HG02798 (cell line): ENCODE results near the gene MT1X.

Experiments
- ATAC-seq: cut with Tn5 transposase; IDR thresholded peaks from one replicate; pipeline ENCODE4 v1.9.1; 2021; ENCODE audit warnings: mild to moderate bottlenecking; ENCODE audit not compliant: unreplicated experiment, poor library complexity

MT1X gene

DNA sequence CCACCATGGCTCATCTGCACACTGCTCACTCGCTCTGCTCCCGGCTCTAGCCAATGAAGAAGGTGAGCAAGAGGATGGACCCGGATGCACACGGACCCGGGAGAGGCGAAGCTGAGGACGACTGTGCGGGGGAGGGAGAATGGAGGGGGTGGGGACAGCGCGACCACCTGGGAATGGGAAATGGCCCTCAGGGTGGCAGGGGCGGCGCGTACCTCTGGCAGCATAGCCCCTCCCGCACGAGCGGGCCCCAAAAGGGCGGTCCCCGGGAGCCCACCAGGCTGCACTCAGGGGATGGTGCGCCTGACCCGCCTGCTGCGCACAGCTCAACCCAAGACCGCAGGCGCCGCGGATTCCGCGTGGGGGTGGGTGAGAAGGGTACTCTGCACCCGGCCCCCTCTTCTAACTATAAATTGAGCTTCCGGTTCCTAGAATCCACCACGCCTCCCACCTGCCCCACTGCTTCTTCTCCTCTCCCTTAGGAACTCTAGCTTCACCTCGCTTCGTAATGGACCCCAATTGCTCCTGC lies 6.5 kb upstream of the MT1X start:
- no peak for ATAC-seq

DNA sequence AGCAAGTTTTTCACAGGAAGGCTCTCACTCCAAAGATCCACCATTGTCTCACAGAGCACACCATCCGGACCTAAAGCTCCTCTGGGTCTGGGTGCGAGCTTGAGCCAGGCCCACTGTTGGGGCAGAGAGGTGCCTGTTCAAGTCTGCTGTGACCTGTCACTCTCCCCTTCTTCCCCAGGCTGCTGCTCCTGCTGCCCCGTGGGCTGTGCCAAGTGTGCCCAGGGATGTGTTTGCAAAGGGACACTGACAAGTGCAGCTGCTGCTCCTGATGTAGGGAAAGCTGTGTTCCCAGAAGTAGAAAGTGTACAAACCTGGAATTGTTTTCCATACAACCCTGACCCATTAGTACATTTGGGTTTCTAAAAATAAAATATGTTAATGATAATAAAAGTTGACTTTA lies 4.8 kb upstream of the MT1X start:
- no peak for ATAC-seq

DNA sequence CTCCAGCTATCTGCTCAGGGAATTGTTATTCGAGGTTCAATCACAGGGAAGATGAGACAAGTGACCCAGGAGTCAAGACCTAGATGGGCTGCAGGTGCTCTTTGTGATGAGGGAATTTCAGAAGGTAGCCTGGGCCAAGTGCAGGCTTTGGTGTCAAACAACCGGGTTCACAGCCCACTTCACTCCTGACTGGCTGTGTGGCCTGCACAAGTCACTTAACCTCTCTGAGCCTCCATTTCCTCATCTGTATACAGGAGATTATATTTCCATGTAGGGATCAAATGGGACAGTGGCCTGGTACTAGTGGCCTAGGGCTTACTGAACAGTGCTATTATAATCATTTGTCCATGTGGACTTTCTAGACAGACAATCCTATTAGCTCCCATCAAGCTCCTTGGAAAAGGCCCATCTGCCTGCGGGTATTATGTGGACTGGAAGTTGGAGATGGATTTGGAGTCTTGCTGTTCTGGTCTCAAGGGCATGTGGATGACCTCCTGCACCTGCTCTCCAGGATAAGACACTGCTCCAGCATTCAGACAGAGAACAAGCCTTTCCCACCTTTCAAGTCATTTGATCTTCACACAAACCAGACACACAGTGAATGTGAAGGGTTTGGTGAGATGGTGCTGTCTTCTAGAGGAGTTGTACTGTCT lies 3.1 kb upstream of the MT1X start:
- no peak for ATAC-seq

DNA sequence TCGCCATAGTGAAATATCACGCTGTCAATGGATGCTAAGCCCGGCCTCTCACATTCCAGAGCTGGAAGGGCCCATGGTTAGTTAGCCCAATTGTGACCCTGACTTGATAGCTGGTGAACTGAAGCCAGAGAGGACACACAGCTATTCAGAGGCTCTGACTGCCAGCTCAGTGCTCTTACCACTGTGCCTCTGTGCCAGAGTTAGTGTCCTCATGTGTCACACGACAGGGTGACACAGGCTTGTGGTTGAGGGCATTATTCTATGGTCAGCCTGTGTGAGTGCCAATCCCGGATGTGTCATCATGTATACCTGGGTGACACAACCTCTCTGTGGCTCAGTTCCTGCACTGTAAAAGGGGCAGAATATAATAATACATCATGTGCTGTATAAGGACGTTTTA lies 2.5 kb upstream of the MT1X start:
- ATAC-seq, result no peak

DNA sequence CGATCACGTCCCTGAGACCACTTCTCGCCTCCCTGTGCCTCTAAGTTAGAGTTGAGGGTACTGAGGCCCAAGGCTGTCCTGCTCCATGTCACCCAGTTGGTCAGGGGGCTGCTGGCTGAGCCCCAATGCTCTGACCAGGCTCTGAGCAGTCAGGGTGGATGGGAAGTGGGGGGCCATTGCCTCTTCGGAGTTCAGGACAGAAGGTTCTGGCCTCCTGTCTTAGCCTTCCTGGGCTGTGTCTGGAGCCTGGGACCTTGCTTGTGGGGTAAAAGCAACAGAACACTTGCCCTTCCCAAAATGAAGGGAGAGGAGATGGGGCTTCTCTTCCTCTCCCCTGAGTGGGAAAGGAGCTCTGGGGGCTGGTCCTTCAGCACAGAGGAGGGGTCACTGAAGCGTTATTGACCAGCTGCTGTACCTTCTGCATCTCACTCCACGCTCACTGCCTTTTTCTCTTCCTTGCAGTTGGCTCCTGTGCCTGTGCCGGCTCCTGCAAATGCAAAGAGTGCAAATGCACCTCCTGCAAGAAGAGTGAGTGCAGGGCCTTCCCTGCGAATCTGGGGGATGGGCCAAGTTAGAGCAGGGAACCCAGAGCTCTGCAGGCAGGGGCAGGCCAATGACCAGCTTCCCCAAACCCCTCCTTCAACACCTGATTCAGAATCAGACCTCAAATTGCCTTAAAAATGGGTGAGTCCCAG lies 580 bp downstream of the MT1X start:
- ATAC-seq, result peak; percentile 5

DNA sequence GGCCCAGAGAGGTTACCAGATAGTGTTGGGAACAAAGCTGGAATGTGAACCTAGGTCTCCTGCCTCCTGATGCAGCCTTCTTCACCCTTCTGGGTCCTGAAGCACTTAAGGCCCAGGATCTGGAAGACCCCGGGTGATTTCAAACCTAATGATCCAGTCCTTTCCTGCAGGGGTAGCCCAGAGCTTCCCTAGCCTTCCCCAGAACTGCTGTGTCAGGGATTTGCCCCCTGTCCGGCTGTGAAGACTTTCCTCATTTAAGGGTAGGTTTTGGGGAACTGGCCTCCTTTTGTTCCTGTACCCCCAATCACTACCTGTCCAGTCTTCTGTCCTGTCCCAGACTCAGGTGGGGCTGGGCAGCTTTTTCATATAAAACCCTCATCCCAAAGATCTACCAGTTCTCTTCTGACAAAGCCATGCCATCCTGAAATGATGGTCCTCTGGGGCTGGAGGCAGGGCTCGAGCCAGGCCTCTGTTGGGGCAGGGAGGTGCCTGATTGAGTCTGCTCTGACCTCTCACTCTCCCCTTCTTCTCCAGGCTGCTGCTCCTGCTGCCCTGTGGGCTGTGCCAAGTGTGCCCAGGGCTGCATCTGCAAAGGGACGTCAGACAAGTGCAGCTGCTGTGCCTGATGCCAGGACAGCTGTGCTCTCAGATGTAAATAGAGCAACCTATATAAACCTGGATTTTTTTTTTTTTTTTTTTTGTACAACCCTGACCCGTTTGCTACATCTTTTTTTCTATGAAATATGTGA lies 1.3 kb downstream of the MT1X start:
- ATAC-seq, result no peak

DNA sequence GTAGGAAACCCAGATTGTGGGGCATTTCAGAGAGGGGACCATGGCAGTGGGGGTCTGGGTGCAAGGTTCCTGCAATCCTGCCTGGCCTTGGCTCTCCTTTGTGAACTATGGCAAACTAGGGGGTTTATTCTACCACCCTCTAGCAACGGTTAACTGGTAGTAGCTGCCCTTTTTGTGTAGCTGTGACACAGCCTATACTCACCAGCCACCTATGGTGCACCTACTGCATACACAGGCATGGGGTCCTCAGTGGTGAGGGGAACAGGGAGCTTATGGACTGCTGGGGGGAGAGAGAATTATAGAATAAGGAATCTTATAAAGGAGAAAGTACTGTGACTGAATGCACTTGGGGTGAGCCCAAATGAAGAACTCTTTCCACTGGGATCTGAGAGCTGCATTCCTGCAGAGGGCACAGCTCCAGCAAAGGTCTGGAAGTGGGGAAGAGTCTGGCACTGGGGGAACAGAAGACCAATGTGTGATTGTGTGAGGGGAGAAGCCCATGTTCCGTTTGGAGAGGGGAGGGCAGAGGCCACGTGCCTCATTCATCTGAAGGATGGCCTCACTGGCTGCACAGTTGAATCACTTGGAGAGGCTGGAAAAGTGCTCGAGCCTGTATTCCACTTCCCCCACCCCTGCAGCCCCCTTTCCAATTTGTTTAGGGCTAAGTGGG lies 2.1 kb downstream of the MT1X start:
- ATAC-seq, result no peak

DNA sequence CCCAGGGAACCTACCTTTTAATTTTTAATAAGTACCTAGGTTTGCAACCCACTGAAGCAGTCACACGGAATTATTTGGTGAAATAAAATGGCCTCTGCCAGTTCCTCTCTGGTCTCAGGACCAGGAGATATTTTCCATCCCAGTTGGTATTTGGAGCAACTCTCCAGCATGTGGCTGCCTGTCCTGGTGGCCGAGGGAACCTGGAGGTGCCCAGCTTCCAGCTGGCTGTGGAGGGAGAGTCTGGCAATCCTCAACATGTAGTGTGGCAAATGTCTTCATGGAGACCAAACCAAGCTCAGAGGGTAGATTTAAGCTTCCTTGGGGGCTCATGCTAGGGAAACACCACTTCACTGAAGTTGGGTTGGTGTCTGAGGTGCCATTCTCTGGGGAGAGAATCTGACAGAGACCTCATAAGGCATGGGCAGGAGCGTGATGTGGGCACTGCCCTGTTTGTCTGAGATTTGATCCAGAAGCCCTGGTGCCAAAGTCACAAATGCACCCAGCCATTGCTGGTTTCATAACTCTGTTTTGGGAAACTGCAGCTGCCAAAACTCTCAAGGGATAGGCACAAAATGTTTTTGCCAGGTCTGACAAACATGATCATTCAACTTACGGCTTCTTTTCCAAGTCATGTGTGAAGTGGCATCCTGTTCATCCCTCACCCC lies 2.8 kb downstream of the MT1X start:
- ATAC-seq, result no peak

DNA sequence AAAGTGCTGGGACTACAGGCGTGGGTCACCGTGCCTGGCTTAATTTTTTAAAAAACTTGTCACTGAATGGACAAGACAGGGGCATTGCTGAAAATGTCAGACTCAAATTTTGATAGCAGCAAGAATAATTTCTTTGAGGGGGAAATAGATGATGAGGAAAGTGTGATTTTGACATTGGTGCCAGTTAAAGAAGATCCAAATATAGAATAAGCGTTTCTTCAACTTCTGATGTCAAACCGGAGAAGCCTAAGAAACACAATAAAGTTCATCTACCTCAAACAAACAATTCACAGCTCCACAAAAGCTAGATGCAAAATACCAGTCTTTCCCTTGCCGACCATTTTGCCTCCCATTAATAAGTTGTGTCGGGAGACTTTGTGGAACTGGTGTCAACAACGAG lies 4.5 kb downstream of the MT1X start:
- ATAC-seq, result no peak

DNA sequence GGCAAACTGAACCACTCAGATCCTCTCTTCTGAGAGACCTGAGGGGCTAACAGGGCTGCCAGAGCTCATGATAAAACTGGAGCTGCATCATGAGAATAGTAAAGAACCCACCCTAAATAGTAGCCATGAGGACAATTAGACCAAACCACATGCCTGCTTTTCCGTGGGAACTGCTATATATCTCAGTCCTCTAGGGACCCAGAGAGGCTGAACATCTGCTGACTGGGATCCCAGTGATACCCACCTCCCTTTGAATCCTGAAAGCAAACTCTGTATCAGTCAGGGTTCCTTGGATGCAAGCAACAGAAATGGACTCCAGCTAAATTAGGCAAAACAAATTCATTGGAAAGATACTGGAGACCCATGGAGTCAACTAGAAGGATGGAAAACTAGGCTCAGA lies 6.5 kb downstream of the MT1X start:
- no peak for ATAC-seq

DNA sequence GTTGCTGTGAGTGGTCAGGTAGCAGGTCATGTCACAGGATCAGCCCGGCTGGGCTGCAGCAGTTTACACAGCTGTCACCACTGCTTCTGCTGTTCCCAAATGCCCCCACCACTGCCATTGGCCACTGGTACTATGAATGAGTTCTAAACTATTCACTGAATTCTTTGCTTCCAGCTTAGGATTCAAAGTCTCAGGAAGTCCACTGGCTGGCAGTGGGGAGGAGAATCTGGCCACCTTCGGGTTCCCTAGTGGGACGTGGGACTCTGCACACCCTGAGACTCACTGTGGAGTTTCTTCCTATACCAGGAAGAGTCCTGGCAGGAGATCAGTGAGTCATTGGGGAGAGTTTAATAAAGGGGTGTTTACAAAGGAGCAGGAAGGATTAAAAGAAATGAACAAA lies 6.9 kb downstream of the MT1X start:
- no peak for ATAC-seq

DNA sequence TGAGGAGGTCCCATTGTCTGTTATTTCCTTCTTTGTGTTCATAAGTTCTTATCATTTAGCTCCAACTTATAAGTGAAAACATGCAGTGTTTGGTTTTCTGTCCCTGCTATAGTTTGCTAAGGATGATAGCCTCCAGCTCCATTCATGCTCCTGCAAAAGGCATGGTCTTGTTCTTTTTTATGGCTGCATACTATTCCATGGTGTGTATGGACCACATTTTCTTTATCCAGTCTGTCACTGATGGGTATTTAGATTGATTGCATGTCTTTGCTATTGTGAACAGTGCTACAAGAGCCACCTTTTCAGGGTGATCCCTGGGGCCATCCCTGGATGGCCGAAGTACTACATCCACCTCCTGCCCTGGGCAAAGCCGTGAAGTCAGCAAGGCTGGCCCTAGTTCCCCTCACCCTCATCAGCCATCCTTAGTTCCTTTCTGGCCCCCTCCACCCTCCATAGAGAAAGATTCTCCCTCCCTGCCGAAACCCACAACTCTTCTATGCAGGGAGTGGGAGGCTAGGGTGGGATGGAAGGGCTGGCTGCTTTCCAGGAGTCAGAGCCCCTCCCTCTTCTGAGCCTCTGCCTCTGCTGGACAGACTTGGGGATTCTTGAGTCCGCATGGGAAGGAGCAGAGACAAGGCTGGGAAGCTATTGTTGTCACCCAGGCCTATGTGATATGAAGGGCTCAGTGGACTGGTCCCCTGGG lies 8.3 kb downstream of the MT1X start:
- ATAC-seq, result no peak

DNA sequence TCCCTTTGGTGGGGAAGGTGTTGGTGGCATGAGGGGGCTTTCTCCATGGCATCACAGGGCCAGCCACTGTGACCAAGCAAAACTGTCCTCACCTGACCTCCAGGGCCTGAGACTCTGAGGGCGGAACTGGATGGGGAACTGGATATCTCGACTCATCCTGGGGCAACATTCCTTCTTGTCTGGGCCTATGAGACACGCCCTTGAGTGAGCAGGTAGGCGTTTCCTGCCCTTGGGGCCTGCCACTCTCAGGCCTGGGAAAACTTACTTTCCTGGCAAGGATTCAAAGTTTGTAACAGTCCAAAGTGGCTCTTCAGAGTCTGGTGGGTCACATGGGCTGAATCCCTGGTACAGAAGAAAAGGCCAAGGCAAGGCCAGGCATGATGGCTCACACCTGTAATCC lies 9.6 kb downstream of the MT1X start:
- ATAC-seq, result no peak

DNA sequence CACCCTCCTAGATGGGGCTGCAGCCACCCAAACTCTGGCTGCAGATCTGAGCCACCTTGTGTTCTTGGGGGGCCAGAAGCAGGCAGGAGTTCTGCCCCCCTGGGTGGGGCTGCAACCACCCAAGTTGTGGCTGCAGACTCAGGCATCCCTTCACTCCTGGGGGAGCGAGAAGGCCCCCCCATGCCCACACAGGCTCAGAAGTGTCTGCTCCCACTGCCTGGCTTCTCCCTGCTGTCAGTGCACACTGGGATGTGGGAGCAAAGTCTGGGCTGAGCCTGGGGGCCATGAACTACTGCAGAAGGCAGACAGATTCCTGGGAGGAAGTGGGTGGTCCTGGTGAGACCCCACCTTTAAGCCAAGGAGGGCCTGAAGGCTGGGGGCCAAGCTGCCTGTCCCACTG lies 13.0 kb downstream of the MT1X start:
- ATAC-seq, result no peak

DNA sequence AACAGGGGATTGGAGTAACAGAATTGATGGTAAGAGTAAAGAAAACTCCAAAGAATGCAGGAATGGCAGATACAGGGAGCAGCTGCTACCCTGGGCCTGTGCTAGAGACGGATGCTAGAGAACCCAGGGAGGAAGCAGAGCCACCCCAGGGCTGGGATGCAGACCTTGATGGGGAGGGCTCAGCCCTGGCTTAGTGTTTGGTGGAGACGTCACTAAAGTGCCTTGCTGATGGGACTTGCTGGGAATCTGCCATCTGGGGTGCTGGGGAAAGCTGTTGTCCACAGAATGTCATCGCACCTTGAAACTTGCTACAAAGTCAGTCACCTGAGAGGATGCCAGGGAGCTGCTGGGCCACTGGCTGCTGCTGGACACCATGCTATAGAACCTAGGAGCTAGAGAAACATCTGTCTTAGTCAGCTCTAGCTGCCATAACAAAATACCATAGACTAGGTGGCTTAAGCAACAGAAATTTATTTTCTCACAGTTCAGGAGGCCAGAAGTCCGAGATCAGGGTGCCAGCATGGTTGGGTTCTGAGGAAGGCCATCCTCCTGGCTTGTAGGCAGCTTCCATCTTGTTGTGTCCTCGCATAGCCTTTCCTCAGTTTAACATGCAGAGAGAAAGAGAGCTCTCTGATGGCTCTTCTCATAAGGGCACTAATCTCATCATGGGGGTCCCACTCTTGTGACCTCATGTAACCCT lies 15.3 kb downstream of the MT1X start:
- ATAC-seq, result no peak

DNA sequence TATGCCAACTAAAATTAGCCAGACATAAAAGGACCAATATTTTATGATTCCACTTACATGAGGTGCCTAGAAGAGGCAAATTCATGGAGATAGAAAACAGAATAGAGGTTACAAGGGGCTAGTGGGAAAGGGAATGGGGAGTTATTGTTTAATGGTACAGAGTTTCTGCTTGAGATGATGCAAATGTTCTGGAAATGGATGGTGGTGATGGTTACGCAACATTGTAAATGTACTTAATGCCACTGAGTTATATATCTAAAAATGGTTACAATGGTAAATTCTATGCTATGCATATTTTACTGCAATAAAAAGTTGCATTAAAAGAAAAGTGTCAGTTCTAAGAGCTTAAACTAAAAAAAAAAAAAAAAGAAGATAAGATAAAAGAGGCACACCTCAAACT lies 17.9 kb downstream of the MT1X start:
- no peak for ATAC-seq

DNA sequence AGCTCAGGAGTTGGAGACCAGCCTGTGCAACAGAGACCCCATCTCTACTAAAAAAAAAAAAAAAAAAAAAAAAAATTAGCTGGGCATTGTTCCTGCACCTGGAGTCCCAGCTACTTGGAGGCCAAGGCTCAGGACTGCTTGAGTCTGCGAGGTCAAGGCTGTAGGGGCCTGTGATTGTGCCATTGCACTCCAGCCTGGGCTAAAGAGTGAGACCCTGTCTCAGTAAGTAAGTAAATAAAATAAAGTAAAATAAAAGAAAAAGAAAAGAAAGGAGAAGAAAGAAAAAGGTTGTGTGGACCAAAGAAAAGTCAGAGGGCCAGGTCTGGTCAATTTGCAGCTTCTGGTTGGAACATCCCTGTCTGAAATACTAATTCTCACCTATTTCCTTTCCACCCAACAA lies 18.4 kb downstream of the MT1X start:
- no peak for ATAC-seq

DNA sequence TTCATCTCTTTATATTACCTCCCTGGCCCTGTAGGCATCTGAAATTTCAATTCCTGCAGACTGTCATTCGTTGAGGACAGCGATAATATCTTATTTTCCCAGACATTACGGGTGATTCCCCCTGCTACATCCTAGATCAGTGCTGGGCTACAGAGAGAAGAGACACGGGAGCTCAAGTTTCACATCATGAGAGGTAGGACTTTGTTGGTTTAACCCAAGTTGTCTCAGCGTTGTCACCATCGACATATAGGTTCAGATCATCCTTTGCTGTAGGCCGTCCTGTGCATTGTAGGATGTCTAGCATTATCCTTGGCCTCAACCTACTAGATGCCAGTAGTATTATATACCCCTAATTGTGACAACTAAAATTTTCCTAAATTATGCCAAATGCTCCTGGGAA lies 19.3 kb downstream of the MT1X start:
- ATAC-seq, result no peak

DNA sequence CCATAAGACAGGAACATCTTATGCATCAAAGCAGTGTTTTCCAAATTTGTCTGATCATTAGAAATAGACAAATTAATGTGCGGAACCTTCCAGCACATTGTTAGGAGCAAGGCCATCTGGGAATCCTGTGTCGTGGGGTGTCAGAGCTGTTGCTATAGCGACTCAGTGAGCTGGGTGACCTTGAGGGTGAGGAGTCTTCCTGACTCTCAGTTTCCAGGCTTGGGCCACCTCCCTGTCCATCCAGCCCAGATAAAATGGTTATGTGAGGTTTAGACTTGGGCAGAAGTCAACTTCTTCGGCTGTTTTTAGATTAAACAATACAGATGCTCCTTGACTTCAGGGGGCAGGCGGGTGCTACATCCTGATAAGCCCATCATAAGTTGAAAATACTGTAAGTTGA lies 20.6 kb downstream of the MT1X start:
- no peak for ATAC-seq
